T-cell (primary cell): ENCODE data around the gene BTBD1. TPM values are rescaled to one million over a fixed set of nuclear protein-coding genes. Genes with fewer than 3 reads are reported as not detected.
A peak's percentile ranks its signal among the peaks of the same experiment; 100 is the strongest.
"Not testable (repeated sequence)": the region's sequence is repeated elsewhere in the genome, so short reads cannot be mapped to it uniquely, and the experiment has no call there.

Experiments
- ATAC-seq, 4 experiments: fragments of 200-7000 bp in 3 of 4; fragments of 150-1000 bp in 1 of 4; cut with Tn5 transposase; replicated peaks in 1 of 4; 1 replicate in 3 of 4; 2 replicates in 1 of 4; pipeline ENCODE4 v1.10.0; 2021; ENCODE audit warnings: moderate library complexity in 3 of 4, mild to moderate bottlenecking in 2 of 4, moderate number of reproducible peaks in 1 of 4
- CTCF ChIA-PET, 2 donors: fragments of 300-600 bp; sonication (Branson Sonifier 250); formaldehyde crosslinking; loops; one replicate each; lab custom pipeline; 2022; ENCODE audit warnings: antibody characterized with exemption in 2 of 2; lab: Charles Lee
- POLR2A ChIA-PET, 2 donors: fragments of 300-600 bp; sonication (Branson Sonifier 250); formaldehyde crosslinking; loops; one replicate each; lab custom pipeline; 2022; ENCODE audit warnings: antibody characterized with exemption in 2 of 2; lab: Charles Lee
- DNase-seq, 35 experiments: peaks; one replicate each; pipeline versions ENCODE4 v3.0.0 to v3.0.0-alpha.2; 2013 to 2023
- H3K27ac ChIP-seq: one replicate; pipeline ENCODE4 v1.5.1; 2013; ENCODE audit warnings: low read length
- H3K27me3 ChIP-seq, 2 experiments: replicated peaks in 1 of 2; 1 replicate in 1 of 2; 2 replicates in 1 of 2; pipeline versions ENCODE4 v1.6.1 to v1.7.0; 2013; ENCODE audit warnings: low read length in 1 of 2, mixed read lengths in 1 of 2; ENCODE audit not compliant: control insufficient read depth in 2 of 2, insufficient read depth in 2 of 2; ENCODE audit errors: extremely low read depth in 1 of 2
- H3K36me3 ChIP-seq, 2 donors: 1 replicate in 1 of 2; 2 replicates in 1 of 2; pipeline versions ENCODE4 v1.6.1 to v1.7.0; 2013; ENCODE audit warnings: low read length in 1 of 2; ENCODE audit not compliant: control insufficient read depth in 2 of 2, insufficient read depth in 1 of 2; ENCODE audit errors: extremely low read depth in 1 of 2
- H3K4me1 ChIP-seq, 2 experiments: 1 replicate in 1 of 2; 2 replicates in 1 of 2; pipeline versions ENCODE4 v1.6.1 to v1.7.0; 2013; ENCODE audit warnings: low read length in 2 of 2, mixed read lengths in 1 of 2; ENCODE audit not compliant: insufficient read depth in 2 of 2, control insufficient read depth in 1 of 2; ENCODE audit errors: extremely low read depth in 1 of 2
- H3K4me3 ChIP-seq, 2 donors: 1 replicate in 1 of 2; 2 replicates in 1 of 2; pipeline versions ENCODE4 v1.5.1 to v1.7.0; 2013; ENCODE audit warnings: mild to moderate bottlenecking in 2 of 2, low read length in 1 of 2, moderate library complexity in 1 of 2; ENCODE audit not compliant: control insufficient read depth in 1 of 2; ENCODE audit errors: extremely low read depth in 1 of 2
- H3K9me3 ChIP-seq: 2 replicates; pipeline ENCODE4 v1.7.0; 2013
- H3K27ac Mint-ChIP-seq, 2 donors: one replicate each; pipeline ENCODE4 v1.8.0; 2020 to 2021; ENCODE audit warnings: mild to moderate bottlenecking in 2 of 2, mixed read lengths in 2 of 2
- H3K27me3 Mint-ChIP-seq, 2 donors: one replicate each; pipeline ENCODE4 v1.8.0; 2021 to 2022; ENCODE audit warnings: mixed read lengths in 2 of 2
- H3K36me3 Mint-ChIP-seq: one replicate; pipeline ENCODE4 v1.8.0; 2021; ENCODE audit warnings: mixed read lengths
- H3K4me1 Mint-ChIP-seq, 3 donors: one replicate each; pipeline ENCODE4 v1.8.0; 2020 to 2022; ENCODE audit warnings: mixed read lengths in 3 of 3, mild to moderate bottlenecking in 1 of 3
- H3K4me3 Mint-ChIP-seq, 3 donors: one replicate each; pipeline ENCODE4 v1.8.0; 2020 to 2022; ENCODE audit warnings: mild to moderate bottlenecking in 3 of 3, mixed read lengths in 3 of 3, moderate library complexity in 3 of 3
- H3K9me3 Mint-ChIP-seq, 3 donors: one replicate each; pipeline ENCODE4 v1.8.0; 2020 to 2022; ENCODE audit warnings: mixed read lengths in 3 of 3
- WGBS: methylation state at CpG from one replicate; pipeline ENCODE4 v1.1.5; 2013; ENCODE audit warnings: missing lambda C conversion rate; ENCODE audit not compliant: insufficient coverage; 5-methylcytosine and 5-hydroxymethylcytosine counted together
- total RNA-seq, 35 experiments: library from RNA in 6 of 35; stranded (reverse) in 6 of 35; fragments of 120-200 nt in 1 of 35; gene quantifications; one replicate each; pipeline versions ENCODE4 v1.2.1 to v1.2.4 and lab custom pipeline; 2013 to 2026

The BTBD1 gene
- total RNA-seq, 5 donors from 2014 or later (not counting 1 experiment from before 2014, with no cell fraction given) = 34.8 to 38.4 (median 36.2) TPM

DNA sequence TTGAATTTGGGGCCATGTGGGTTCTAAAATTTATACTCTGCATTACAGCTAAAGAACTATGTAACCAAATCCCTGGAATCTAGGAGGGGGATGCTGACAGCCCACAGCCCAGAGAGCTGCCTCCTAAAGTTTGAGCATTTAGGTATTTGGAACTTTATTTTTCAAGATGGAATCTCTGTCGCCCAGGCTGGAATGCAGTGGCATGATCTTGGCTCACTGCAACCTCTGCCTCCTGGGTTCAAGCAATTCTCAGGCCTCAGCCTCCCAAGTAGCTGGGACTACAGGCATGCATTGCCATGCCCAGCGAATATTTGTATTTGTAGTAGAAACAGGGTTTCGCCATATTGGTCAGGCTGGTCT, 66.4 kb downstream of the BTBD1 start:
- Mint-ChIP-seq H3K4me1 (peaks cover 7 to 12% (median 10%) of the 10 kb centered on the region in 3 donors), H3K27ac (peak overlapping the region; percentile 91 to 93), H3K4me3 (peak overlapping the region in 1 of 3 donors; percentile 52)
- H3K36me3 ChIP-seq, H3K4me3 ChIP-seq, H3K9me3 Mint-ChIP-seq, H3K27ac ChIP-seq, H3K4me1 ChIP-seq, H3K9me3 ChIP-seq, H3K27me3 ChIP-seq, H3K27me3 Mint-ChIP-seq, ATAC-seq, H3K36me3 Mint-ChIP-seq, DNase-seq: not testable (repeated sequence)
- 84% methylated on average over 2 of the region's 3 CpGs for WGBS
- CTCF ChIA-PET = interaction anchor here (0.8 to 2.2 kb wide), 9 partner anchors 10 to 473 kb away, joined by 3 to 11 read pairs (median 5); partner anchors contain the start of genes C15orf40 (in 1 of the 2), RAMAC (in 1 of the 2) and RPS17 (in 1 of the 2)
- POLR2A ChIA-PET = interaction anchor here in 1 of 2 donors (0.7 kb wide), 1 partner anchor 10 kb away, joined by 4 read pairs; no protein-coding TSS in a partner anchor

DNA sequence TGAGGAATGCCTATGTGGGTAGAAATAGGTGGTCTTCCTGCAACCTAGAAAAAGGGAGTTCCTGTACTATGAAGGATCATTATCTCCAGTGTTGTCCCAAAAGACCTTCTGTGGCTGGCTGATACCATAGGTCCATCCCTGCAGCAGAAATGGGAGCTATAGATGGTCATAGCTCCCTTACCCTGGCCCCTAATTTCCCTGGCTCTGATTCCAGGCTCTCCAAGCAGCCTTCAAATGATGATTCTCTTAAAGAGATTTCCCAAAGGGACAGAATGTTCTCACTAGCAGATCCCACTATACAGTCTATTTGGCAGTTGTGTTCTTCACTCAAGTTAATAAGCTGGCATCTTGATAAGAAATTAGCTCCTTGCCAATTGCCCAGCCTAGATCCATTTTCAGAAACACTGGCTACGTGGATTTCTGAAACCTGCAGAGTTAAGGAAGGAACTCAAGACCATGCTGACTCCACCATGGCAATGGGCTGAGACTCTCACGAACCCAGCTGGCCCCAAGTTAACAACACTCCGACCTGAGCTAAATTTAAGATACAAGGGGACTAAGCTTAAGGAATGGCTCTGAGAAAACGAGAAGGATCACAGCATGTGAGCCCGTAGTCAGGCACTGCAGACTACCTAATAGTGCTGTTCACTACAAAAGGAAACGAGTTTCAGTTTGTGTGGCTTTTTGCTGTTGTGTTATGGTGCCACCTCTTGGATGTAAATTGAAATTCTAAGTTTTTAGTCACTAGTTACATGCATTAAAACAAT, 67.0 kb downstream of the BTBD1 start:
- H3K36me3 Mint-ChIP-seq = no peaks in the 10 kb centered on the region
- peak overlapping the region; percentile 91 to 93 for H3K27ac Mint-ChIP-seq
- Histone ChIP-seq H3K4me3 (no peak overlapping the region), H3K27me3 (no peaks in the 10 kb centered on the region), H3K9me3 (no peaks in the 10 kb centered on the region), H3K36me3 (peaks cover 0 to 4% of the 10 kb centered on the region in 2 donors), H3K27ac (peak overlapping the region; percentile 52), H3K4me1 (peaks cover 5 to 6% of the 10 kb centered on the region in 2 experiments)
- no peaks in the 10 kb centered on the region for H3K9me3 Mint-ChIP-seq
- DNase-seq = peak in 19 of 35 experiments; percentile 3 to 72 (median 17)
- peak overlapping the region; percentile 50 to 75 (median 52) for H3K4me3 Mint-ChIP-seq
- POLR2A ChIA-PET = interaction anchor here (0.5 to 0.7 kb wide), 2 partner anchors 8 to 10 kb away, joined by 4 to 6 read pairs; no protein-coding TSS in a partner anchor
- peak; percentile 82 to 91 (median 86) for ATAC-seq
- CTCF ChIA-PET = interaction anchor here (0.6 to 2.2 kb wide), 16 partner anchors 11 to 1931 kb away, joined by 3 to 11 read pairs (median 5); partner anchors contain the start of genes C15orf40 (in 1 of the 2), RAMAC (in 1 of the 2) and RPS17 (in 1 of the 2)
- WGBS = 13% methylated on average over 4 of the region's 6 CpGs
- H3K27me3 Mint-ChIP-seq = no peaks in the 10 kb centered on the region
- H3K4me1 Mint-ChIP-seq = peaks cover 7 to 12% (median 10%) of the 10 kb centered on the region in 3 donors

DNA sequence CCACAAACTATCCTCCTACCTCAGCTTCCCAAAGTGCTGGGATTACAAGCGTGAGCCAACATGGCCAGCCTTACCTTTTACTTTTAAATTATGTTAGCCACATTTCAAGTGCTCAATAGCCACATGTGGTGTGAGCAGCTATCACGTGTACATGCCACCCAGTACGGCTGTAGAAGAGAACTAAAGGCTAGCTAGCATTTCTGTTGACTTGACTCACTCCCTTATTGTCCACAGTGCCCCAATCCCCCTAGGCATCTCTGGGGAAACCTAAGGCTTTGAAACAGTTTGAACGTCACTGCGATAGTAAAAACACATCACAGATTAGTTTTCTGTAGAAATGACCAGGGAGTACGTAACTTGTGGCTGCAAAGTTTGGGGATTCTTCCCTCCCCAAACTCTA, 67.6 kb downstream of the BTBD1 start:
- ATAC-seq (no peak), DNase-seq (no peak)
- H3K9me3 ChIP-seq = no peaks in the 10 kb centered on the region
- Mint-ChIP-seq H3K9me3 (no peaks in the 10 kb centered on the region), H3K36me3 (no peaks in the 10 kb centered on the region), H3K4me3 (no peak overlapping the region), H3K27ac (peak overlapping the region in 1 of 2 donors; percentile 39), H3K27me3 (no peaks in the 10 kb centered on the region), H3K4me1 (peaks cover 7 to 12% (median 10%) of the 10 kb centered on the region in 3 donors)
- H3K4me3 ChIP-seq = no peak overlapping the region
- H3K4me1 ChIP-seq = peaks cover 5 to 6% of the 10 kb centered on the region in 2 experiments
- H3K27me3 ChIP-seq = no peaks in the 10 kb centered on the region
- no peaks in the 10 kb centered on the region for H3K36me3 ChIP-seq
- POLR2A ChIA-PET = no interaction called here
- 94% methylated on average over 4 of the region's 6 CpGs for WGBS
- H3K27ac ChIP-seq = no peak overlapping the region
- CTCF ChIA-PET = interaction anchor here (0.6 to 2.2 kb wide), 11 partner anchors 12 to 1931 kb away, joined by 3 to 11 read pairs (median 5); partner anchors contain the start of genes C15orf40 (in 1 of the 2) and RAMAC (in 1 of the 2)

DNA sequence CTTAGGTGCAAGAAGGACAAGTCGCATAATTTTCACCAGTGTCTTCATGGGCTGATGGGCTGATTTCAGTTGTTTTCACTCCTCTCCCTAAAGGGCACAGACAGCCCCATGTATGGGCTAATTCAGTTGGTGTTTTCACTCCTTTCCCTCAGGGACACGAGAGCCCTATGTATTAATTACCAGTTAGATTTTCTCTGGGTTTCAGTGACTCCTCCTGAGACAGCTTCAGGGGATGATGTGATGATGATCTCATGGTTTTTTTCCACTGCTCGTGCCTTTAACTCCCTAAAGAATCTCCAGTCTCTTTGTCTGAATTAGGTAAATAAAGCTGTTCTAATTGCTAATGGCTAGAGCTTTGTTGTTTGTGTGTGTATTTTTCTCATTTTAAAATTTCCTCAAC, 71.1 kb downstream of the BTBD1 start:
- Histone ChIP-seq H3K27ac (no peak overlapping the region), H3K4me3 (no peak overlapping the region), H3K4me1 (peaks cover 5 to 6% of the 10 kb centered on the region in 2 experiments), H3K9me3 (no peaks in the 10 kb centered on the region), H3K27me3 (no peaks in the 10 kb centered on the region), H3K36me3 (peaks cover 0 to 6% of the 10 kb centered on the region in 2 donors)
- no CpG with 5 or more reads among the region's 3 CpGs for WGBS
- no peak for DNase-seq
- H3K36me3 Mint-ChIP-seq = peaks cover 3% of the 10 kb centered on the region
- H3K9me3 Mint-ChIP-seq = no peaks in the 10 kb centered on the region
- ATAC-seq = no peak
- CTCF ChIA-PET = no interaction called here
- peak overlapping the region in 1 of 2 donors; percentile 39 for H3K27ac Mint-ChIP-seq
- no peaks in the 10 kb centered on the region for H3K27me3 Mint-ChIP-seq
- POLR2A ChIA-PET = interaction anchor here in 1 of 2 donors (0.6 kb wide), 1 partner anchor 434 kb away, joined by 5 read pairs; no protein-coding TSS in a partner anchor
- H3K4me1 Mint-ChIP-seq = peaks cover 10 to 13% (median 12%) of the 10 kb centered on the region in 3 donors
- no peak overlapping the region for H3K4me3 Mint-ChIP-seq

DNA sequence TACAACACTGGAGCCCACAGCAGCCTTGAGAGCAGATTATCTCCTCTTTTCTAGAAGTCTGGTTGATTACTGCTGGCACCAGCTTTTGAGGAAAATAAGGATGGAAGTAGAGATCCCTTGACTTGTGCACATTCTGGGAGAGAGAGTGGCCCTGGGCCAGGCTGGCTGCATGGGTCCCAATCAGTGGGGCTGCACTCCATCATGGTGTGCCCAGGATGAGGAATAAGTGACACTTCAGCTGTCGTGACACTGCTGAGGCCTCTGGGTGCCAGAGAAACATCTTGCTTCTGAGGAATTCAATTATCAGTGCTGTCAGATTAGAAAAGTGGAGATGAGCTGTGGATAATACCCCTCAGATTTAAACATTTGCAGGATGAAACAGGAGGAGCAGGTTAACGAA, 72.0 kb downstream of the BTBD1 start:
- H3K36me3 Mint-ChIP-seq = peaks cover 8% of the 10 kb centered on the region
- no peak overlapping the region for H3K27ac Mint-ChIP-seq
- Histone ChIP-seq H3K4me1 (peaks cover 3 to 5% of the 10 kb centered on the region in 2 experiments), H3K4me3 (no peak overlapping the region), H3K36me3 (peaks cover 0 to 6% of the 10 kb centered on the region in 2 donors), H3K27ac (no peak overlapping the region), H3K27me3 (no peaks in the 10 kb centered on the region), H3K9me3 (no peaks in the 10 kb centered on the region)
- DNase-seq (no peak), ATAC-seq (no peak)
- CTCF ChIA-PET = no interaction called here
- no peaks in the 10 kb centered on the region for H3K27me3 Mint-ChIP-seq
- peaks cover 8 to 9% (median 8%) of the 10 kb centered on the region in 3 donors for H3K4me1 Mint-ChIP-seq
- no peak overlapping the region for H3K4me3 Mint-ChIP-seq
- 100% methylated on average over 1 of the region's 2 CpGs for WGBS
- no peaks in the 10 kb centered on the region for H3K9me3 Mint-ChIP-seq
- POLR2A ChIA-PET = no interaction called here

DNA sequence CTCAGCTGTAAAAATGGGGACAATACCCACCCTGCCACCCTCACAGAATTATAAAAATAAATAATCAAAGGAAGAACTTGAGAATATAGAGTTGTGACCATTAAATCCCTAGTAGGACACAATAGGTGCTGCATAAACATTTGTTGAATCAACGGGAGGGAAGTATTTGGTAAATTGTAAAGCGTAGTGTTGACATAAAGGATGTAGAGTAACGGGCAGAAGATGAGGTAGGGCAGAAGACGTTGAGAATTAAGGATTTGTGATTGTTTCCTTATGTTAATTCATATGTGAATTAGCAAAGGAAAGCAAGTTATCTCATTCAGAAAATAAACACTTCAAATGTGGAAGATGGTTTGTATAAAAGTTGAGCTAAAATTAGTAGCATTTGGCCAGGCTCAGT, 73.9 kb downstream of the BTBD1 start:
- Histone ChIP-seq H3K9me3 (no peaks in the 10 kb centered on the region), H3K27me3 (no peaks in the 10 kb centered on the region), H3K4me3 (no peak overlapping the region), H3K4me1 (peaks cover 0 to under 1% of the 10 kb centered on the region in 2 experiments), H3K27ac (no peak overlapping the region), H3K36me3 (peaks cover 0 to 16% of the 10 kb centered on the region in 2 donors)
- ATAC-seq = no peak
- no peak for DNase-seq
- H3K36me3 Mint-ChIP-seq = peaks cover 20% of the 10 kb centered on the region
- ChIA-PET POLR2A (no interaction called here), CTCF (interaction anchor here in 1 of 2 donors (1.4 kb wide), 1 partner anchor 17 kb away, joined by 4 read pairs; no protein-coding TSS in a partner anchor)
- no peaks in the 10 kb centered on the region for H3K27me3 Mint-ChIP-seq
- peaks cover 6 to 9% (median 7%) of the 10 kb centered on the region in 3 donors for H3K4me1 Mint-ChIP-seq
- no peak overlapping the region for H3K4me3 Mint-ChIP-seq
- no peaks in the 10 kb centered on the region for H3K9me3 Mint-ChIP-seq
- WGBS = 92% methylated on average over 2 of the region's 4 CpGs
- H3K27ac Mint-ChIP-seq = no peak overlapping the region
